ENCODE measurements around the gene C10orf143.
"Not testable (repeated sequence)": the region's sequence is repeated elsewhere in the genome, so short reads cannot be mapped to it uniquely, and the experiment has no call there.

C10orf143 gene

GRCh38 chr10:130111113-130111851 lies 652 bp upstream of the C10orf143 start:
- peak; percentile 78 for DNase-seq

- DNase-seq, result peak; percentile 64
These were observed 809 bp downstream of the C10orf143 start for GRCh38 chr10:130109796-130110245.

DNA sequence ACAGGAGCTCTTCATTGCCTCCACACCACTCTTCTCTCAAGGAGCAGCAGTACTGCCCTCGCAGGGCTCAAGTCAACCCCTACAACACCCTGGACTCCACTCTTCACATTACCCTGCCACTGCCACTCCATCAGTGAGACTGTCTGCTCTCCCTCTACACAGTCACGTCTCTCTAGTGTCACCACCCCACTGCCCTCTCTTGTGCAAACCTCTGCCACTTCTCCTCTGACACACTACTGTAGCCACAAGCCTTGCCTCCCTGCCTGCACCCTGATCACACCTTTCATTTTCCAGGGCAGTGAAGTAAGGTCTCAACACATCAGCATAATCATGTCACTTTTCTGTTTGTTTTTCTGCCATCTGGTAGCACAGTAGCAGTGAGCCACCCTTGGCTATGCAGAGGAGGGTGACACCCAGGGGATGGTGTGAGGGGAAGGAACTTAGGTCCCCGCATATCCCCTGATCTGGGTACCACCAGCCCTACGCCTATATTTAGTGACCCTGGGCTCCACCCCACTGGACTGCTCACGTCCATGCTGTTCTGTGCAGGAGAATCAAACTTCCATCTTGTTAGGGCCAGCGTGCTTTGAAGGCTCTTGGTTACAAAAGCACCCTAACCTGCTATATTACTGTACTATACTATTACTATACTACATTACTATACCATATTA lies 1.6 kb downstream of the C10orf143 start:
- no peak for DNase-seq

DNA sequence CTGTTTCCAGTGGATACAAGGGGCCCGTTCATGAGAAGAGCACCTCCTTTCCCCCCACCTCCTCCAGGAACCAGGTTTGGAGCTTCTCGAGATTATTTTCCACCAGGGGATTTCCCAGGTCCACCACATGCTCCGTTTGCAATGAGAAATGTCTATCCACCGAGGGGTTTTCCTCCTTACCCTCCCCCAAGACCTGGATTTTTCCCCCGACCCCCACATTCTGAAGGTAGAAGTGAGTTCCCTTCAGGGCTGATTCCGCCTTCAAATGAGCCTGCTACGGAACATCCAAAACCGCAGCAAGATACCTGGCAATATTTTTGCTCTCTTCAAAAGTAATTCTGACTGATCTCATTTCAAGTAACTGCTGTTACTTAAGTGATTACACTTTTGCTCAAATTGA lies 2.5 kb downstream of the C10orf143 start:
- DNase-seq, result not testable (repeated sequence)

GRCh38 chr10:130105724-130106123 lies 4.9 kb downstream of the C10orf143 start:
- no peak for DNase-seq

DNA sequence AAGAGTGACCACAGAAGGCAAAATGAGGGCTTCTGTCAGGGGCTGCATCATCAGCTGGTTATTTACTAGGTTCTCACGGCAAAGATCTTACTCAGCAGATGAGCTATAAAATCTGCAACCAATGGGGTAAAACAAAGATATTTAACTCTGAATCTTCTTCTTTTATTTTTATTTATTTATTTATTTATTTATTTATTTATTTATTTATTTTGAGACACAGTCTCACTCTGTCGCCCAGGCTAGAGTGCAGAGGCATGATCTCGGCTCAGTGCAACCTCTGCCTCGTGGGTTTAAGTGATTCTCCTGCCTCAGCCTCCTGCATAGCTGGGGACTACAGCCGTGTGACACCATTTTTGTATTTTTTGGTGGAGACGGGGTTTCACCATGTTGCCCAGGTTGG lies 11.3 kb downstream of the C10orf143 start:
- no peak for DNase-seq

- not testable (repeated sequence) for DNase-seq
These were observed 20.1 kb downstream of the C10orf143 start for GRCh38 chr10:130090565-130090964.

GRCh38 chr10:130080461-130080814 lies 30.2 kb downstream of the C10orf143 start:
- DNase-seq, result no peak

GRCh38 chr10:130079614-130080460 lies 30.8 kb downstream of the C10orf143 start:
- no peak for DNase-seq

GRCh38 chr10:130078120-130078519 lies 32.5 kb downstream of the C10orf143 start:
- no peak for DNase-seq

DNA sequence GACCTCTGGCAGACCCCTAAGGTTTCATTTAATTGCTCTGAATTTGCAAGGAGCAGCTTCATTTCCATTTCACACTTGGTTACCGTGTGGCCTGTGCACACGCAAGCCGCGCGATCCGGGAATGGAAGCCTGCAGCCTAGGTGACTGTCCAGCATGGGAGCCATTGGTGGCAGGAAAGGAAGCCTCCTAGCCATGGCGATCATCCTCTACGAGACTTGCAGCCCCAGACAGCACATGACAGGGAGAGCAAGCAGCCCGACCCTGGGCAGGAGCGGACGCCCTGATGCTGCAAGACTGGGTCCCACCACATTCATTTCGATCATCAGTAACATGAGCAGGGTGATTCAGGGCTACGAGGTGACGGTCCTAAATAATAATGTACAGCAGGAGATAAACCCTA lies 33.9 kb downstream of the C10orf143 start:
- no peak for DNase-seq

DNA sequence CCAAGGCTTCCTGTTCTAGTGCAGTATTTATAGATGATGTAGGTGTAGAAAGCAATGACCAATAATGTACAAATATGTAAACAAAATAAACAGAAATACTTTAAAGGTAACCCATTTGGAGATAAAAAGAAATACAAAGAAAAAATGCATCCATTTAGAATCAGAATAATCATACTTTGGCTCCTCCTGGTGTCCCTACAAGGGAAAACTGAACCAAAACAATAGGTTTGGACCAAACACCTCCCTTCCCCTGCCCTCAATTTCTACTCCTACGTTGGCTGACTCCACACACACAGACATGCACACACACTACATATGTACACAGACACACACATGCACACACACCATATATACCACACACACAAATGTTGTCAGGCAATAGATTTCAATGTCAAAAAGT lies 36.0 kb downstream of the C10orf143 start:
- no peak for DNase-seq

- no peak for DNase-seq
These were observed 36.7 kb downstream of the C10orf143 start for GRCh38 chr10:130073912-130074311.

DNA sequence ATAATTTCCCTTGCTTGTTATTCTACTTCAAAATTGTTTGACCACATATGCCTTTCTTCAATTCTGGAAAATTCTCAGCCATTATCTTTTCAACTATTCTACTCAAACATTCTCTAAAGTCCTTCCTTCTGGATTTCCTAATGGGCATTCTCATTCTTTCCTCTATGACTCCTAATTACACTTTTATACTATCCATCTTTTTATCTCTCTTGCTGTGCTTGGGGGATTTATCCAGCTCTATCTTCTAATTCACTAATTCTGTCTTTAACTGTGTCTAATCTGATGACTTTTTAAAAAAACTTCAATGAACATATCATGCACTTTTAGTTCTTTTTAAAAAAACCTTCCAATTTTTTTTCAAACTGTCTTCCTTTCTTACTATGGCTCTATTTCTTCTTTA lies 38.4 kb downstream of the C10orf143 start:
- no peak for DNase-seq

- no peak for DNase-seq
These were observed 42.7 kb downstream of the C10orf143 start for GRCh38 chr10:130067893-130068292.

DNA sequence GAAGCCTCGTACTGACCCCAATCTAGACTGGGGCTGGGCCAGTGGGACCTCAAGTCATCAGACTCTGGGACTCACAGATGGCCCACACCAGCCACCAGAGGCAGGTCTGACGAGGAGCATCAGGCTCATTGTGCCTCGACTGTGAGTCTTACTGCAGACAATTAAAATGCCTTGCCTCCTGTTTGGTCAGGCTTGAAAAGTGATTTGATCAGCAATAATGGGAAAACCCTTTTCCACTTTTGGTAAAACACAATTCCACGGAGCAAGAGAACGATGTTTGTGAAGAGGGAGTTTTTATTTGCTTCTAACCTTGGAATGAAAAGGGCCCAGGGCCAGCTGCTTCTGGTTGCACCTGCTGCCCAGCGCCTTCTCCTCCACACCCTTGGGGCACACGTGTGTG lies 43.9 kb downstream of the C10orf143 start:
- DNase-seq, result peak; percentile 9

DNA sequence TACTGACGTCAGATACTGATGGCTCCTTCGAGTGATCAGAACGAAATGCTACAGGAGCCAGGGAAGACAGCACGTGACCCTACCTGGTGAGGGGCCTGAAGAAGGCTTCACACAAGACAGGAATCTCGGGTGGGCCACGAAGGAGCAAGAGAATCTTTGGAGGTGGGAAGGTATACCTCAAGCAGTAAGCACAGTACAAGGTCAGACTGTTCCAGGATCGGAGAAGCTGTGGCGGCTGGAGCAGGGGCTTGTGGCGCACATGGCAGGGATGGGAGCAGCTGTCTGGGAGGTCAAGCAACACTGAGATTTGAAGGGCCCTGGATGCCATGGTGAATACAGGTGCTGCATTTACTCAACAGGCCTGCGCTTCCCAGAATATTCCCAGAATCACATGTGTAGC lies 45.4 kb downstream of the C10orf143 start:
- peak; percentile 68 for DNase-seq

GRCh38 chr10:130064783-130065182 lies 45.8 kb downstream of the C10orf143 start:
- DNase-seq, result peak; percentile 48

- DNase-seq, result no peak
These were observed 47.7 kb downstream of the C10orf143 start for GRCh38 chr10:130062976-130063375.

- DNase-seq, result no peak
These were observed 48.4 kb downstream of the C10orf143 start for GRCh38 chr10:130062201-130062600.

DNA sequence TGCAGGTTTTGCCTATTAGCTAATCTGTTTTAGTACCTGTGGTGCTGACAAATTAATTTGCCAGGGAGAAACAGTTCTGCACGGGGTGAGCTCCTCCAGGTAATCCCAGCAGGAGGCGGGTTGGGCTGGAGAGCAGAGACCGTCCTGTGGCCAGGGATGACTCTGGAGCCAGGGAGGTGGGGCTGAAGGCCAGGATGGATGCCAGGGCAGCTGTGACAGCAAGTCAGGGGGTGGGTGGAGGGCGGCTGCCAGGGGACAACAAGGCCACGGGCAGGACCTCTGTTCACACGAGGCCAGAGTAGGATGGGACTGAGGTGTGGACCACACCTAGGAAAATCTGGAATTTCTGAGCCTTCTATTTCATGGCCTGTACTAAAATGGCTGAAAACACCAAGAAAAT lies 48.9 kb downstream of the C10orf143 start:
- no peak for DNase-seq

DNA sequence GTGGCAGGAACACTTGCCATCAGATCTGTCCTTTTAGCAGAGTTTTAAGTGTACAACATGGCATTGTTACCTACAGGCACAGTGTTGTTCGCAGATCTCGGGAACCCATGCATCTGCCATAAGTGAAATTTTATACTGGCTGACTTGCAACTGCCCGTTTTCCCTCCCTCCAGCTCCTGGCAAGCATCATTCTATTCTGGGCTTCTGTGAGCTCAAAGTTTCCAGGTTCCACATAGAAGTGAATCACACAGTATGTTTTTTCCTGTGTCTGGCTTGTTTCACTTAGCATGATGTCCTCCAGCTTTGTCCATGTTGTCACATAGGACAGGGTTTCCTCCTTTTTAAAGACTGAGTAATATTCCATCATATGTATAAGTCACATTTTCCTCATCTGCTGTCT lies 56.6 kb downstream of the C10orf143 start:
- DNase-seq, result no peak

DNA sequence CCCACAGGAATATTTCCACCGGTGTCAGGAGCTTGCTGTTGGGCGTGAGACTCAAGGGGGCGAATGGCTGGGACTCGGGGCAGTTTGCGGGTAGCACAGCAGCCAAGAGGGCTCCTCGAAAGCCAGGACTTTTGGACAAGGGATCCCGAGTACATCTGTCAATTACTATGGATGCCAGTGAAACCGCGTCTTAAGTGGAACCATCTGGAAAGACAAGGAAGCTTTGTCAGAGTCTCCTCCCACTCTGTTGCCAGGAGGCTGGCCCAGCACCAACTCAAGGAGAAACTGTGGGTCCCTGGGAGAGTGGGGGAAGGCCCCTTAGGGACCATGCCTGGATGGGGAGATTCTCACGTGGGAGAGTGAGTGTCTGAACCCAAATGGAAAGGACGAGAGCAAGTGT lies 57.1 kb downstream of the C10orf143 start:
- DNase-seq, result no peak

DNA sequence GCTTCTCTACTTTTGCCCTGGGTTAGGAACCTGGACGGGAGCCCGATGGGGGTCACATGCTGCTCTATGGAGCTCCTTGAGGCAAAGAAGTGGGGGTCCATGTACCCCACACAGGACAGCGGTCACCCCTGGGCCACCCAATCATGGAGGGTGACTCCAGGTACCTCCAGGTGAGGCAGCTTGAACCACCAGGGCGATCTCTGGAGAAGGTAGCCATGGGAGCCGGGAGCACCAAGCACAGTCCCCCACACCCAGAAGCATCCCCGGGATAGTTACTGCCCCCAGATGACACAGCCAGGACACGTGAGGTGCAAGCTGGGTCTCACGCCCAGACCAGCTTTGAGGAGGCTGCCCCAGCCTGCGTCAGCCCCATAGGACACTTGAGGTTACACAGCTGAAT lies 58.4 kb downstream of the C10orf143 start:
- no peak for DNase-seq

Data from DMS79 treated with DMSO at 0.1 percent for 48 hours (cell line).